ENCODE measurements around the gene MAP3K13.
"Not testable (repeated sequence)": the region's sequence is repeated elsewhere in the genome, so short reads cannot be mapped to it uniquely, and the experiment has no call there.

The MAP3K13 gene

DNA sequence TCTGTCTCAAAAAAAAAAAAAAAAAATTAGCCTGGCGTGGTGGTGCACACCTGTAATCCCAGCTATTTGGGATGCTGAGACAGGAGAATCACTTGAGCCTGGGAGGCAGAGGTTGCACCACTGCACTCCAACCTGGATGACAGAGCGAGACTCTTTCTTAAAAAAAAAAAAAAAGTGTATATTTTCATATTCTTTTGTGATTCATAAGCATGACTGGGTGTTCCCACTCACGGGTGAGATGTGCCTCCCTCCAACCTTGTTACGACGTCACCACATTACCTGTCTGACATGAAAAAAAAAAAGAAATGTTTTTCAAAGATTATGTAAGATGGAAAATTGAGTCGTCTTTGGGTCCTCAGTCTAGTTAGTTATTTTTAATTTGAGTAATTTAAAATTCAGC, 79.1 kb downstream of the MAP3K13 start:
- no peak for DNase-seq (ENCODE audit: low read depth in 1 of 2, low spot score in 1 of 2)

DNA sequence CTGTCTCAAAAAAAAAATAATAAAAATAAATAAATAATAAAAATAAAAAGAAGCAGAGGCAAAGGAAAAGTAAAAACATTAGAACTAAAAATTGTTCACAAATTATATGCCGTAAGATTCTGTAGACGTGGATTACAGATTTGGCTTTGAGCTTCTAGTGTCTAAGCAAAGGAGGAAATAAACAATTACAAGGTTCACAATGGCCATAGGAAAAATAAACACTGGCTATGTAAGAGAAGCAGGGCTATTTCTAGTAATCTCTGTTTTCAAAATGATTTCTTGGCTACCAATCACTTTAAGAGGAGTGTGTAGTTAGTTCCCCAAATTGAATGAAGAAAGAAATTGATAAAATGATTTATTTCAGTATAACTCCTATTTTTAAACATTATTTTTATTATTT, 81.4 kb downstream of the MAP3K13 start:
- no peak for DNase-seq (ENCODE audit: low read depth in 1 of 2, low spot score in 1 of 2)

DNA sequence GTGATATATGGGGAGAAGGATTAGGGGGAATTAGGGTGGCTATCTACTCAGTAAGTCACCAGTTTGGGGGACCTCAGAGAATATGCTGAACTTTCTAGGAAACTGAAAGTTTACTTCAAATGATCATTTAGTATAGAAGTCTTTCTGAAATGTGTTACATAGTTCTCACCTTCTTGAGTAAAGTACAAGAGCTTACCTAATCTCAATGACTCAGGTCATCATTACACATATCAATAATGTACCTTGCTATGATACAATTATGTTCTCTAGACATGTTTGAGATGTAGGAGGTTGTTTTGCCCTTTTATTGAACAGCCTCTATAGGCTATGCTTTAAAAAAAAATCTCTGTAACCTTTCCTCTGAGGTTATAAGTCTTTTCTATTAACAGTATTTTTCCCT, 85.2 kb downstream of the MAP3K13 start:
- DNase-seq (ENCODE audit: low read depth in 1 of 2, low spot score in 1 of 2) = no peak

DNA sequence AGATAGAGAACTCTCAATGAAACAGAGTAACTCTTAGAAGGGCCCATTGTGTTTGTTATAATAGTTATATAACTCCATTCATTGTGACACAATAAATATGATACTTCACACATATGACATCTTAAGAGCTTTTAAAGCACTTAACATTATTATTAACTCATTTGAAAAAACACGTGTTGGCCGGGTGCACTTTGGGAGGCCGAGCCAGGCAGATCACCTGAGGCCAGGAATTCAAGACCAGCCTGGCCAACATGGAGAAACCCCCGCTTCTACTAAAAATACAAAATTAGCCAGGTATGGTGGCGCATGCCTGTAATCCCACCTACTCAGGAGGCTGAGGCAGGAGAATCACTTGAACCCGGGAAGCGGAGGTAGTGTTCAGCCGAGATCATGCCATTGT, 88.5 kb downstream of the MAP3K13 start:
- DNase-seq (ENCODE audit: low read depth in 1 of 2, low spot score in 1 of 2) = not testable (repeated sequence)

DNA sequence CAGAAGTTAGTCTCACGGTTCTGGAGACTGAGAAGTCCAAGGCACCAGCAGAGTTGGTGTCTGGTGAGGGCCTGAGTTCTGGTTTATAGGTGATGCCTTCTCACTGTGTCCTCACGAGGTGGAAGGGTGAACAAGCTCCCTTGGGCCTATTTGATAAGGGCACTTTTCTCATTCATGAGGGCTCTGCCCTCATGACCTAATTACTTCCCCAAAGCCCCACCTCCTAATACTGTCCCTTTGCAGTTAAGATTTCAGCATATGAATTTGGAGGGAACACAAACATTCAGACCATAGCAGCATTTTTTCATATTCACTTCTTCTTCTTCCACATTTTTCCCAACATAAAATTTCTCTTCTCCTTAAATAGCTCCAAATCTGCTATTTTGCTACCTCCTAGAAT, 94.4 kb downstream of the MAP3K13 start:
- DNase-seq (ENCODE audit: low read depth in 1 of 2, low spot score in 1 of 2) = no peak

DNA sequence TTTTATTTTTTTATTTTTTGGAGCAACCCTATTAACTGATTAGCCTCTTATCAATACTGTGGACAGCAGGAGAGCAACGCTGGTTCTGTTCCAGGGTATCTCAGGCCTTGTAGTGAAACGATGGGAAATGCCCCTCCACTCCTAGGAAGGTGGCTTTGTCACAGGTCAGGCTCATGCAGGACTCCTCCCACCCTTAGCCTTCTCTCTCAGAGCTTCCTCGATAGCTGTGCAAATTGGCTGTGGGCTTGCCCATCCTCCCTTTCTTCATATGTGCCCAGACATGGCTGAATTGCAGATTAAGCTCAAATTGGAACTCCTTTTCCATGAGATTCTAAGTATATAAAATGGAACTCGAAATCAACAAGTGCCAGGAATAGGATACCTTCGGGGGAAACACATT, 97.4 kb downstream of the MAP3K13 start:
- no peak for DNase-seq (ENCODE audit: low read depth in 1 of 2, low spot score in 1 of 2)

- no peak for DNase-seq (ENCODE audit: low read depth in 1 of 2, low spot score in 1 of 2)
Observed at GRCh38 chr3:185460719-185461350, 97.9 kb downstream of the MAP3K13 start.

DNA sequence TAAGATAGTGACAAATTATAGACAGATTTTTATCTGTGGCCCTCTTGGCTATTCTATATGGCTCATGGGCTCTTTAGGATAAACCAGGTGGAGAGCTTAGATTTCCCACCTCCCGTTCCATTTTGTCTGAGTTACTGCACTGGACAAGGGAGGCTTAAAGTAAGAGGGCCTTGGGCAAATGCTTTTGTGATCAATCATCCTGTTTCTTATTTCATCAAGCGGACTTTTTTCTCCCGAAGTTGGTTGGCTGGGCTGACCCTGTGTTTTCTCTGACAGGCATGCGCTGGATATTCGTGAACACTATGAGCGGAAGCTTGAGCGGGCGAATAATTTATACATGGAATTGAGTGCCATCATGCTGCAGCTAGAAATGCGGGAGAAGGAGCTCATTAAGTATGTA, 102.5 kb downstream of the MAP3K13 start:
- no peak for DNase-seq (ENCODE audit: low read depth in 1 of 2, low spot score in 1 of 2)

GRCh38 chr3:185466123-185466522, 103.2 kb downstream of the MAP3K13 start:
- DNase-seq (ENCODE audit: low read depth in 1 of 2, low spot score in 1 of 2) = not testable (repeated sequence)

DNA sequence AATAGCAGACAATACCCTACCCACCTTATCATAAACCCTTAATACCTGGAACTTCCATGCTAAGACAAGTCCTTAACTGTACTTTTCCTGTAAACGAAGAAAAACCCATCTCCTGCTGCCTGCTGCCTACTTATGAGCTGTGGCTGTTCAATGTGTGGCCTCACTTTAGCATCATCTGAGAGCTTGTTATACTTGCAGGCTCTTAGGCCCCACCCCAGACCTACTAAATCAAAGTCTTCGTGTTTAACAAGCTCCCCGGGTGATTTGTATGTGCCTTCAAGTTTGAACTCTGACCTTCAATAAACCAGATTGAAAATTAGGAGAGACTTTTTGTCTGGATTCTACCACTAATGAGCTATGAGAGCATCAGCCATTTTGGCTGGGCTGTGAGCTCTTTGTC, 106.6 kb downstream of the MAP3K13 start:
- no peak for DNase-seq (ENCODE audit: low read depth in 1 of 2, low spot score in 1 of 2)

- no peak for DNase-seq (ENCODE audit: low read depth in 1 of 2, low spot score in 1 of 2)
Observed at GRCh38 chr3:185470323-185470722, 107.4 kb downstream of the MAP3K13 start.

- DNase-seq (ENCODE audit: low read depth in 1 of 2, low spot score in 1 of 2) = no peak
Observed at GRCh38 chr3:185473290-185473815, 110.4 kb downstream of the MAP3K13 start.

DNA sequence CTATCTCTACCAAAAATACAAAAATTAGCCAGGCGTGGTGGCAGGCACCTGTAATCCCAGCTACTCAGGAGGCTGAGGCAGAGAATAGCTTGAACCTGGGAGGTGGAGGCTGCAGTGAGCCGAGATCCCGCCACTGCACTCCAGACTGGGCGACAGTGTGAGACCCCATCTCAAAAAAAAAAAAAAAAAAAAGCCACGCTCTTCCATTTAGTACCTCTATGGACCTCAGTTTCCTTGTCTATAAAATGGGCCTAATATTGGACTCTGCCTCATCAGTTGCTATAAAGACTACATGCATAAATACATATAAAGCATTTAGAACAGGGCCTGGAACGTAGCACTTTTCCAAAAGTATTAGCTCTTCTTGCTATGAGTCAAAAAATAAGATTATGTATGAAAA, 112.0 kb downstream of the MAP3K13 start:
- not testable (repeated sequence) for DNase-seq (ENCODE audit: low read depth in 1 of 2, low spot score in 1 of 2)

DNA sequence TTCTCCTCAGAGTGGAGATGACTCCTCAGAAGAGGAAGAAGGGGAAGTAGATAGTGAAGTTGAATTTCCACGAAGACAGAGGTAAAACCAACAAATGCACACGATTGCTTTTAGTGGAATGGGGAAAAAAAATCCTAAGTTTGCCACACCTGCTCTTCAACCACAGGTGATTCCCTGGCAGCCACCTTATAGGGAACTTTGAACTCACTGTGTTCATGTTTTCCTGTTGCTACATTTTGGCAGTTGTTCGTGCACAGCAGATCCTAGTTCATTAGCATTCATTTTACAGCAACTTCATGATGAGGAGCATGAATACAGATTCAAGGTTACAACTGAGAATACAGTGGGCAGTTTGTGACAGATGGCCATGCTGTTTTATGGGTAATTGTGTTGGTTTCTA, 114.4 kb downstream of the MAP3K13 start:
- DNase-seq (ENCODE audit: low read depth in 1 of 2, low spot score in 1 of 2) = no peak

DNA sequence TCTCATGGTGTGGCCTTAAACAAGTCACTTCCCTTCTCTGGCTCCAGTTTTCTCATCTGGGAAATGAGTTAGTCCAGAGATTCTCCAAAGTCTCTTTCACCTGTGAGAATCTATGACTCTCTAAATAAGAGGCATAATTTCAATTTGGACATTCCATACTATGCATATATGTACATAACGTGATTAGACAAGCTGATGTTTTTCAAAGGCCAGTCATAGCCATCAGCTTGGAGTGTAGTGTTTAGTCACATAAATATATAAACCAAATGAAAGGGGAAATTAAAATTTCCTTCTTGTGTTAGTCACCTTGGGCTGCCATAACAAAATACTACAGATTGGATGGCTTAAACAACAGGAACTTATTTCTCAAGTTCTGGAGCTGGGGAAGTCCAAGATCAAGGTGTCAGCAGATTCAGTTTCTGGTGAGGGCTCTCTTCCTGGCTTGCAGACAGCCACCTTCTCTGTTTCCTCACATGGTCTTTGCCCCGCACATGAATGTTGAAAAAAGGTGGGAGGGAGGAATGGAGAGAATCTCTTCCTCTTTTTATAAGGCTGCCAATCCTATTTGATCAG, 116.5 kb downstream of the MAP3K13 start:
- no peak for DNase-seq (ENCODE audit: low read depth in 1 of 2, low spot score in 1 of 2)

GRCh38 chr3:185484296-185484695, 121.4 kb downstream of the MAP3K13 start:
- no peak for DNase-seq (ENCODE audit: low read depth in 1 of 2, low spot score in 1 of 2)

DNA sequence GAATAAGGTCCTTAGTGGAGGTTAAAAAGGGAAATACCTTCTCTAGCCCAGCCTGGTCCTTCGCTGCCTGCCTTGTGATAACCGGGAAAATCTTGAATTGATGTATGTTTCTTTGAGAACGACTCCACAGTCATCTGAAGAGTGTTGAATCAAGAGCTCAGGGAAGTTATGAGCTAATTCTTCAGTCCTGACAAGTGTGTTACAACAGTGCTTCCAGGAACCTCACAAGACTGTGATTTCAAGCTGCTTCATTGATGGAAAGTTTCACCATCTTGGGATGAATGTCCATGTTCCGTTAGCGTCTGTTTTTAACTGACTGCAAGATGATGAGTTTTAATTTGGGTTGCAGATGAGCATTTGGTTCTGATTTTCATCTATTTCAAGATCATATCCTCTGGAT, 123.5 kb downstream of the MAP3K13 start:
- DNase-seq (ENCODE audit: low read depth in 1 of 2, low spot score in 1 of 2) = no peak

DNA sequence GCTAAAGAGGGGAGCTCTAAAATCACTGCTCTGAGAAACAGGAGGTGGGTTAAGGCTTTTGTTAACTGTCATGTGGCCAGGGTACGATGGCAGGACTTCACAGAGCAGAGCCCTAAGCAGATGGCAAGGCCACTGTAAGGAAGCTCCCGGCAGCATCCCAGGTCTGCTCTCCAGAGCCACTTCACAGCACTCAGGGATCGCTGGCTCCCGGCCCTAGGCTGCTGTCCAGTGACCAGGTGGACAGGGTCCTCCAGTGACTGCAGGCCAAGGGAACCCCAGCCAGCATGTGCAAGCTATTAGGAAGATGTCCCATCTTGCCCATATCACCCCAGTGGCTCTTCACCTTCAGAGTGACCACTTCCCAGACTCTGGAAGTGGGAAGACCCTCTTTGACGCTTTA, 125.5 kb downstream of the MAP3K13 start:
- no peak for DNase-seq (ENCODE audit: low read depth in 1 of 2, low spot score in 1 of 2)

GRCh38 chr3:185489462-185489861, 126.5 kb downstream of the MAP3K13 start:
- DNase-seq (ENCODE audit: low read depth in 1 of 2, low spot score in 1 of 2) = no peak

DNA sequence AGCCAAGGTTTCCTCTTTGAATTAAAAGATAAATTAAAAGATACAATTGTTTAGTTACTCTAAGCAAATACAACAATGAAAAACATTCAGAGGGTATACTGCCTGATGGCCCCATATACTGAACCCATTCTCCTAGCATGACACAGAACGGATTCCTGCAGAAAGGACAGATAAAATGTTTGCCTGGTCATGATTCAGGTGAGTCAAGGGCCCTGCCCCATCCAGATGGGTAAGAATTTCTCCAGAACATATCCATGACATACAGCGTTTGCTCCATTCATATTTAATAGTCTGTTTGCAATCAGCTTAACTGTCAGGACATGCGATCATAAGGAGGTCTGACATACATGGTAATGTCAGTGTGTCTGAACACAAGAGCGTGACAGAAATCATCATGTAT, 127.3 kb downstream of the MAP3K13 start:
- DNase-seq (ENCODE audit: low read depth in 1 of 2, low spot score in 1 of 2) = no peak

- DNase-seq (ENCODE audit: low read depth in 1 of 2, low spot score in 1 of 2) = peak; percentile 79 to 82
Observed at GRCh38 chr3:185498503-185499396, 135.8 kb downstream of the MAP3K13 start, which contains the start of gene TMEM41A. TMEM41A (minus strand) TSS chr3:185499035; CDS start chr3:185498961, 74 bp downstream.

DNA sequence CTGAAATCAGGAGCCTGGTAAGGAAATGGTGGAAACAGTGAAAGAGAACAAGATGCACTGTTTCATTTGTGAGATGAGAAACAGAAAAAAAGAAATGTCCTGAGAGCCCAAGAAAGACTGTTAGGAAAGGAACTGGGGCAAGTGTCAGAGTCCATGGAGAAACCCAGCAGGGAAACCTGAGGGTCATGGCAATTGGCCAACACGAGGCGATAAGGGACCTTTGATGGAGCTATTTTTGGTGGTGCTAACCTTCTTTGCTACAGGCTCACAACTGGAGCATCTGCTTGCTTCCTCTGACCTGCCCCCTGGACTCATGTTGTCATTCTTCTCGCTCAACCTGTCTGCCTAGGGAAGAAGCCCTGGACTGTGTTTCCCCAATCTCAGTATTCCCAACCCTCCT, 140.1 kb downstream of the MAP3K13 start:
- DNase-seq (ENCODE audit: low read depth in 1 of 2, low spot score in 1 of 2) = no peak
